ENCODE data around the gene KIAA0825. TPM values are rescaled to one million over a fixed set of nuclear protein-coding genes. Genes with fewer than 3 reads are reported as not detected.

KIAA0825 gene
- total and polyA plus RNA-seq, 3 donors from 2014 or later, result 4.1 to 11.2 (median 9.3) TPM

DNA sequence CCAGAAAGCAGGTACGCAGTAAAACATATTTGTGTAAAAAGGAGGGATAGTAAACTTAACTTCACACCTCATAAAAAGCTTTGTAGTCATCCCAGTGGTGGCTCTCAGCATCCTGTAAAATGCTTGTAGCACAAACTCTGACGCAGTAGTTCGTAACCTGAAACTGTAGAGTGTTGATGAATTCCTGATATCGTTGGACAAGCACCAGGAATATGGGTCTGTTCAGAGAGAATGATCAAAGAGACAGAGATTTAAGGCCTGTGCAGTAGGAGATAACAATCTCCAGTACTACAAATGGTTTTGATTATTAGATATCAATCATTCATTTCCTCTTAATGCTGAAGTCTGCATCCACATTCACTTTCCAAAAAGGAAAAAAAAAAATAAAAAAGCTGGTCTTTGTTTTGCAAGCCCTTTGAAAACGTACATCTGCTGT is 148.5 kb downstream of the KIAA0825 start:
- intact Hi-C loops (cut with DNase I; ENCODE audit: low total_unique reads), result no loop called here
- Histone ChIP-seq H3K27me3 (no peaks in the 10 kb centered on the region), H3K4me1 (no peaks in the 10 kb centered on the region), H3K4me3 (no peak overlapping the region), H3K36me3 (ENCODE audit: low read depth, missing control alignments) (no peaks in the 10 kb centered on the region), H3K9me3 (no peaks in the 10 kb centered on the region), H3K27ac (no peak overlapping the region)
- DNase-seq, result no peak
- TF ChIP-seq CTCF (IDR thresholded peaks at IDR 0.05), result no peak
- no peak for TF ChIP-seq POLR2A (IDR thresholded peaks at IDR 0.05)
- 64 to 70% methylated on average over 5 of the region's 5 CpGs for WGBS, 2 donors

GRCh38 chr5:94467954-94468930 is 150.2 kb downstream of the KIAA0825 start:
- H3K4me1 ChIP-seq, result no peaks in the 10 kb centered on the region
- H3K36me3 ChIP-seq (ENCODE audit: low read depth, missing control alignments), result no peaks in the 10 kb centered on the region
- WGBS, 2 donors, result 87 to 89% methylated on average over 5 of the region's 5 CpGs
- intact Hi-C loops (cut with DNase I; ENCODE audit: low total_unique reads), result no loop called here
- H3K4me3 ChIP-seq, result no peak overlapping the region
- no peaks in the 10 kb centered on the region for H3K9me3 ChIP-seq
- no peaks in the 10 kb centered on the region for H3K27me3 ChIP-seq
- TF ChIP-seq CTCF (IDR thresholded peaks at IDR 0.05) (no peak), POLR2A (IDR thresholded peaks at IDR 0.05) (no peak)
- H3K27ac ChIP-seq, result no peak overlapping the region
- DNase-seq, result no peak

- no peak for TF ChIP-seq POLR2A (IDR thresholded peaks at IDR 0.05)
- TF ChIP-seq CTCF (IDR thresholded peaks at IDR 0.05), result no peak
- intact Hi-C loops (cut with DNase I; ENCODE audit: low total_unique reads), result no loop called here
- Histone ChIP-seq H3K27me3 (no peaks in the 10 kb centered on the region), H3K4me1 (no peaks in the 10 kb centered on the region), H3K27ac (no peak overlapping the region), H3K9me3 (no peaks in the 10 kb centered on the region), H3K4me3 (no peak overlapping the region), H3K36me3 (ENCODE audit: low read depth, missing control alignments) (no peaks in the 10 kb centered on the region)
- DNase-seq, result no peak
- 69 to 72% methylated on average over 3 of the region's 3 CpGs for WGBS, 2 donors
Observed at GRCh38 chr5:94467346-94467953, 151.0 kb downstream of the KIAA0825 start.

DNA sequence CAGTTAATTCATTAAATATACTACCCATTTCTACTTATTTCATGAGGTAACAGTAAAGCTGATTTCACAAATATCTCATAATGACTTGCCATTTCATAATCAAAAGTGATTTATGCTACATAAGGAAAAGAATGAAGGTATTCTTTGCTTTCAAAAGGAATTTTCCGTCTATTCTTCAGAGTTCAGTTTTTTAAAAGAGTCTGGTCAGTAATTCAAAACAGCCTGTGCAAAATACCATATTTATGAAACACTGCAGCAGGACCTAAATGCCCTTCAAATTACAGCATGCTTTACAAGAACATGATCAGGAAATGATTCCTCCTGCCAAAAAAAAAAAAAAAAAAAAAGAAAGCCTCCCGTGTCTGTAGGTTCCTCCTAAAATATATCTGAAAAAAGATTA is 154.7 kb downstream of the KIAA0825 start:
- WGBS, 2 donors, result 41 to 53% methylated on average over 2 of the region's 2 CpGs
- Histone ChIP-seq H3K27ac (no peak overlapping the region), H3K27me3 (no peaks in the 10 kb centered on the region), H3K4me3 (no peak overlapping the region), H3K36me3 (ENCODE audit: low read depth, missing control alignments) (no peaks in the 10 kb centered on the region), H3K4me1 (no peaks in the 10 kb centered on the region), H3K9me3 (no peaks in the 10 kb centered on the region)
- no peak for TF ChIP-seq CTCF (IDR thresholded peaks at IDR 0.05)
- no peak for TF ChIP-seq POLR2A (IDR thresholded peaks at IDR 0.05)
- intact Hi-C loops (cut with DNase I; ENCODE audit: low total_unique reads), result no loop called here
- DNase-seq, result no peak

All from testis (tissue), 3 donors.